ENCODE data around the gene HEBP2.

Gene HEBP2

DNA sequence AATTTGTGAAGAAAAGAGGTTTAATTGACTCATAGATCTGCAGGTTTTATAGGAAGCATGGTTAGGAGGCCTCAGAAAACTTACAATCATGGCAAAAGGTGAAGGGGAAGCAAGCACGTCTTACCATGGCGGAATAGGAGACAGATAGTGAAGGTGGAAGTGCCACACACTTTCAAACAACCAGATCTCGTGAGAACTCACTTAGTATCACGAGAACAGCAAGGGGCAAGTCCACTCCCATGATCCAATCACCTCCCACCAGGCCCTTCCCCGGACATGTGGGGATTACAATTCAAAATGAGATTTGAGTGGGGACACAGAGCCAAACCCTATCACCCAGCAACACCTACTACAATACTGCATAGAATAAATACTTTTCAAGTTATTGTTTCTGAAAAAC, 7.3 kb upstream of the HEBP2 start:
- FAIRE-seq (no peak), DNase-seq (ENCODE audit: insufficient read length, low spot score) (no peak)

GRCh38 chr6:138397128-138398122, 6.6 kb upstream of the HEBP2 start:
- DNase-seq (ENCODE audit: insufficient read length, low spot score), result no peak

GRCh38 chr6:138400326-138400725, 3.7 kb upstream of the HEBP2 start:
- FAIRE-seq (no peak), DNase-seq (ENCODE audit: insufficient read length, low spot score) (no peak)

More at GRCh38 chr6:138397128-138398122, 6.6 kb upstream of the HEBP2 start:
- FAIRE-seq, result no peak

DNA sequence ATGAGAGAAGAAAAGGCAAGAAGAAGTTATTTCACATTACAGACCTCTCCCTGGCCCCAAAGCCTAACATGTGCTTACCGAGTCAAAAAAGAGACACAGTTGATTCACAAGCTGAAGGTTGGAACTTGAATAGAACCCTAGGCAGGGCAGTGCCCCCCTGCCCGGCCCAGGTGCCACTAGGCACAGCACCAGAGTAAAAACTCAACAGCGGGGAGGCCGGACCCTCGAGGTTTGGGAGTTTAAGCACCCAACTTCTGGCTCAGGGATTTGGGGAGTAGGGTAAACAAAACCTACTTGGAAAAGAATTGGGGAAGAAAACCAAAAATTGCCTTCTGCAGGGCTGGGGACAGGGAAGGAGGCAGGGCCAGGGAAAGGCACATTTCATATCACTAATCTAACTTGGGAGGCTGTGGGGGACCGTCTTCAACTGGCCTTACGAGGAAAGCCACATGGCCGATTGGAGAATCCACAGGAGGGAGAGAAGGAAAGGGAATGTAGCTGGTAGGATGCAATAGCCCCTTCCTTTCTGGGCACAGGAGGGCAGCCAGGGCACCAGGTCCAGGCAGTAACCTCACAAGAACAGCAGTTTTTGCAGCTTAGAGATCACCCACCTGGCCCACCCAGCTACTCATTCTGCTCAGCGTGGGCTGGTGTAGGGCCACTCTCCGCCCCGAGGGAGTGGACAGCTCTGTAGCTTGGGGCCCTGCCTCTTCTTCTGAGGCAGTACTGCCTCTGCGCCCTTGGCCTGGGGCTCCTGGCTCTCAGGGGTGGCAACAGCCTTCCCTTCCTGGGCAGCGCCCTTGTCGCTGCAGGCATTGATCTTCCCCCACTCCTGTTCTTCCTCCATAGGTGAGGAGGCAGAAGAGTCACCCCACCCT, 1.8 kb upstream of the HEBP2 start:
- FAIRE-seq, result no peak

GRCh38 chr6:138402838-138403187, 1.2 kb upstream of the HEBP2 start:
- no peak for FAIRE-seq
- DNase-seq (ENCODE audit: insufficient read length, low spot score), result no peak

More for the DNA sequence above, 1.8 kb upstream of the HEBP2 start:
- no peak for DNase-seq (ENCODE audit: insufficient read length, low spot score)

GRCh38 chr6:138403324-138403800, 661 bp upstream of the HEBP2 start:
- no peak for DNase-seq (ENCODE audit: insufficient read length, low spot score)
- no peak for FAIRE-seq

GRCh38 chr6:138404666-138405337, 779 bp downstream of the HEBP2 start:
- no peak for FAIRE-seq

DNA sequence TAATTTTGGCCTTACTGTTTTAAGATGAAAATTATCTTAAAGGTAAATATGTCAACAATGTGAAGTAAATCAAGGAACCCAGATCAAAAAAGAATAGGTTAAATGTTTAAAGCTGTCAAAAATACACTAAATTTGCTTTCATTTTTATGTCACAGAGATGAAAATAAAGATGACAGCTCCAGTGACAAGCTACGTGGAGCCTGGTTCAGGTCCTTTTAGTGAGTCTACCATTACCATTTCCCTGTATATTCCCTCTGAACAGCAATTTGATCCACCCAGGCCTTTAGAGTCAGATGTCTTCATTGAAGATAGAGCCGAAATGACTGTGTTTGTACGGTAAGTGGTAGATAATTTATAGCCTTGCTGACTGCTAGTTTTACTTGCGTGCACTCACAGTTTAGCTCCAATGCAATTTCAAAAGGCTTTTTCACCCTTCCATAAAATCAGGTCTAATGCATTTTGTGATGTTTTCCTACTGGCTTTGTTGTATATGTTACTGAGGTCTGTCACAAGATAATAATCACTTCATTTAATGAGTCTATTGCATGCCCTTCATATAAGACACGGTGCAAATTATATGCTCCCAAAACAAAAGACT, 1.9 kb downstream of the HEBP2 start:
- FAIRE-seq (no peak), DNase-seq (ENCODE audit: insufficient read length, low spot score) (no peak)

More at GRCh38 chr6:138404666-138405337, 779 bp downstream of the HEBP2 start:
- no peak for DNase-seq (ENCODE audit: insufficient read length, low spot score)

DNA sequence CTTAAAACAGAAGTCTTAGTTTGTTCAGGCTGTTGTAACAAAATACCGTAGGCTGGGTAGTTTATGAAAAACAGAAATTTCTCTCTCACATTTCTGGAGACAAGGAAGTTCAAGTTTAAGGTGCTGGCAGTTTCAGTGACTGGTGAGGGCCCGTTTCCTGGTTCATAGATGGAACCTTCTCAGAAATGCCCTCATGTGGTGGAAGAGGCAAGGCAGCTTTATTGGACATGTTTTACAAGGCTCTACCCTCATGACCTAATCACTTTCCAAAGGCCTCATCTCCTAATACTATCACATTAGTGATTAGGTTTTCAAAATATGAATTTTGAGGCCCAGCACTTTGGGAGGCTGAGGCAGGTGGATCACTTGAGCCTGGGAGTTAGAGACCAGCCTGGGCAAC, 2.4 kb downstream of the HEBP2 start:
- FAIRE-seq, result no peak

DNA sequence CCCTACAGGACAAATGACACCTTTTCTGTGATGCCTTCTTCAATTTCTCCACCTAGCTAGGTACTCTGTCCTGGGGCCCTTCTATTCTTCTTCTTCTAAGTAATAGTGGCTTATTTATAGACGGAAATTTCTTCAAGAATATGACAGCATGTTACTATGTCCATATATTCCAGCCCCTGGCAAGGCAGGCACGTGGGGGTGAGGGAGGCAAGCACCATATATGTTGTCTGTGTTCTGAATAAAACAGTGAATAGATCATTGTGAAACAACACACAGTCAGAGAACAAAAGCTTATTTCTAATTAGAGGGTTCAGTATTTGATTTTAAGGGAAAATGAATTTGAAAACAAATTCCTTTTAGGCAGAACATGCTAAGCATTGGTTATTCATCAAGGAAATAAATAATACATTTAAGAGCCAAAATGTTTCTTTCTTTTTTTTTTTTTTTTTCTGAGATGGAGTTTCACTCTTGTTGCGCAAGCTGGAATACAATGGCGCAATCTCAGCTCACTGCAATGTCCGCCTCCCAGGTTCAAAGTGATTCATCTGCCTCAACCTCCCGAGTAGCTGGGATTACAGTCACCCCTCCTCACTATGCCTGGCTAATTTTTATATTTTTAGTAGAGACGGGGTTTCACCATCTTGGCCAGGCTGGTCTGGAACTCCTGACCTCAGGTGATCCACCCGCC, 6.2 kb downstream of the HEBP2 start:
- DNase-seq (ENCODE audit: insufficient read length, low spot score), result no peak
- no peak for FAIRE-seq

More for the DNA sequence above, 2.4 kb downstream of the HEBP2 start:
- DNase-seq (ENCODE audit: insufficient read length, low spot score), result no peak

- no peak for FAIRE-seq
These were observed 7.2 kb downstream of the HEBP2 start for GRCh38 chr6:138410972-138411880.

DNA sequence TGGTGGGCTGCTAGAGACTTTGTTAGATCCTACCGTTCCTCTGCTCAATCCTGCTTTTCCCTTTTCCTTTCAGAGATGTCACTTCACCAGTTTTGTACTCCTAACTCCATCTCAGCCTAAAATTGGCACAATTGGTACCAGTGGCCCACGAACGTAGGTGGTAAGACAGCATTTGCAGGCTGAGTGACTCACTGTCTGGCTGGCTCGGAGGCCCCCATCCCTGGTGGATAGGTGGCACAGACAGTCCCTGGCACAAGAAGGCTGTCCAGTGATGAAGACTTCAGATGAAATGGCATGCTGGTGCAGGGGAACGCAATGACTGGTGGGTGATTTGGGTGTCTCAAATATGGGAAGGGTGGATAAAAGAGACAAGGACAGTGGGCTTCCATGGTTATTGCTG, 11.1 kb downstream of the HEBP2 start:
- DNase-seq (ENCODE audit: insufficient read length, low spot score) (no peak), FAIRE-seq (no peak)

More at GRCh38 chr6:138410972-138411880, 7.2 kb downstream of the HEBP2 start:
- DNase-seq (ENCODE audit: insufficient read length, low spot score), result peak; percentile 67

DNA sequence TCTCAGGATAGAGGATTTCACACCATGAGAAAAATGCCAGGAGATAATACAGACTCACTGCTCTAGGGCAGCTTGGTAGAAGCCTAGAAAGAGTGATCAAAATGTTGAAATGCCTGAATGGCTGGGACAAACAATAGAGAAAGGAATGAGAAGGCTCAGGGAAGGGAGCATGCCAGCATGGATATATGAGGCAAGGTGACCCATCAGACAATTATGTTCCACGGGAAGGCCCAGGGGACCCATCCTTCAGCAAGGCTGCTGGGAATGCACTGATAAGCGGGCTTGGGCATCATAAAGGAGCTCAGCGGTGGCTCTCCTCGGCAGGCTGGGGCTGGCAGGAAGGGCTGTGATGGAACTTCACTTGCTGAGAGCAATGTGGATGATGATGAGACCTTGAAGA, 12.2 kb downstream of the HEBP2 start:
- FAIRE-seq, result no peak
- DNase-seq (ENCODE audit: insufficient read length, low spot score), result no peak

DNA sequence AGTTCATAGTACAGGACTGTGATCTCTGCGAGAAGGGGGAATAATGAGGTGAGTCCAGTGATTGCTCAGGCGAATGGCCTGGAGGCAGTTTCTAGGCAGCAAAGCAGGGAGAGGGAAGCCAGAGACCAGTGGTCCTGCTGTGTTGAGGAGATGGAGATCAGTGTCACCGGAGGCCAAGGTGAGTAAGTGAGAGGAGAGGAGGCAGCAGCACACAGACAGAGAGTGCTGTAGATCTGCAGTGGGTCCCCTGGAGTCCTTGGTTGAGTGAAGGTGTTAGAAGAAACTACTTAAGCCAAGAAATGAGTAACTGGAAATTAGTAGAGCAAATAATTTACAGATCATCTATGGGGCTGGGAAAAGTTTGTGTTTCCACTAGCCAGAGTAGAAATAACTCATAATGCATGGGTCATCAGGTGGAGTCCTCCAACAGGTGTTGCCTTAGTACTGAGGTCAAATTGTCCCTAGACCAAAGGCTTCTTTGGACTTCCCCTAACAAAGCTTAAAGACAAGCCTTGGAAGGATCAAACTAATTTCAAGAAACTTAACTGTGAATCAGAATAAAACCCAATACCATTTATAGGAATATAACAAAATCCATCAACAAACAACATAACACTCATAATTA, 13.6 kb downstream of the HEBP2 start:
- DNase-seq (ENCODE audit: insufficient read length, low spot score), result no peak
- no peak for FAIRE-seq

- no peak for DNase-seq (ENCODE audit: insufficient read length, low spot score)
- FAIRE-seq, result no peak
These were observed 14.2 kb downstream of the HEBP2 start for GRCh38 chr6:138418118-138418742.

DNA sequence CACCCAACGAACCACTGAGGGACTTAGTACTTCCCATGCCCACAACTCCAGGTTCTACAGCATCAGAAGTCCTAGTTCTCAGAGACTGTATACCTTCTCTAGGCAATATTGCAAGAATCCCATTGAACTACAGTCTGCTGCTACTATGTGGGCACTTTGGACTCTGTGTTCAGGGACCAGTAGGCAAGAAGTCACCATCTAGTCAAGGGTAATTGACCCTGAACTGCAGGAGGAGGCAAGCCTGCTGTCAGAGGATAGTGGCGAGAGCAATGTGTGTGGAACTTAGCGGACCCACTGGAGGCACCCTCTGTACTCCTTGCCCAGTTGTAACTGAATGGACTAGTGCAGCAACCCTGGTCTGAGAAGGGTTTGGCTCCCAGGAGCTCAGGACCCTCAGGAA, 15.7 kb downstream of the HEBP2 start:
- FAIRE-seq (no peak), DNase-seq (ENCODE audit: insufficient read length, low spot score) (no peak)

DNA sequence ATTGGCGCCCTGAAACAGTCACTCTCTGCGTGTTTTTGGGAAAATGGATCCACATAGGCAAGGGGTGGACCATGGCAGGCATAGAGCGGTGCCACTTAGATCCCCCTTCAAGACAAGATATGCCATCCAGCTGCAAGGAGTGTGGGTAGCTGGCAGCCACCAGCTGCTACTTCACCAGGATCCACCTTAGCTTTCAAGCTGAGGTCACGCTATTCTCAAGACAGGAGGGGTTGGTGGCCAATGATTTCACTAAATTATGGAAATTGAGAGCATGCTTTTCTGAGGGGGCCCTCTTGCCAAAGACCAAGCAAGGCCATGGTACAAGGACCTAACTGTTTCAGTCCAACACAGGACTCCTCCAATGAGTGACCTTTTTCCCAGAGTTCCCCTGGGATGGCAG, 16.3 kb downstream of the HEBP2 start:
- DNase-seq (ENCODE audit: insufficient read length, low spot score) (no peak), FAIRE-seq (no peak)

- FAIRE-seq, result no peak
- DNase-seq (ENCODE audit: insufficient read length, low spot score), result no peak
These were observed 17.1 kb downstream of the HEBP2 start for GRCh38 chr6:138421089-138421488.

All from HTR-8/SVneo (cell line).